GM12874 (cell line): ENCODE data around the gene SCGN.

ENCODE experiments used
- CTCF ChIP-seq: IDR thresholded peaks from 2 replicates; pipeline ENCODE4 v1.5.1; 2011; ENCODE audit warnings: low read depth, mild to moderate bottlenecking, control low read depth, low read length, moderate library complexity; ENCODE audit not compliant: insufficient read depth

The SCGN gene

DNA sequence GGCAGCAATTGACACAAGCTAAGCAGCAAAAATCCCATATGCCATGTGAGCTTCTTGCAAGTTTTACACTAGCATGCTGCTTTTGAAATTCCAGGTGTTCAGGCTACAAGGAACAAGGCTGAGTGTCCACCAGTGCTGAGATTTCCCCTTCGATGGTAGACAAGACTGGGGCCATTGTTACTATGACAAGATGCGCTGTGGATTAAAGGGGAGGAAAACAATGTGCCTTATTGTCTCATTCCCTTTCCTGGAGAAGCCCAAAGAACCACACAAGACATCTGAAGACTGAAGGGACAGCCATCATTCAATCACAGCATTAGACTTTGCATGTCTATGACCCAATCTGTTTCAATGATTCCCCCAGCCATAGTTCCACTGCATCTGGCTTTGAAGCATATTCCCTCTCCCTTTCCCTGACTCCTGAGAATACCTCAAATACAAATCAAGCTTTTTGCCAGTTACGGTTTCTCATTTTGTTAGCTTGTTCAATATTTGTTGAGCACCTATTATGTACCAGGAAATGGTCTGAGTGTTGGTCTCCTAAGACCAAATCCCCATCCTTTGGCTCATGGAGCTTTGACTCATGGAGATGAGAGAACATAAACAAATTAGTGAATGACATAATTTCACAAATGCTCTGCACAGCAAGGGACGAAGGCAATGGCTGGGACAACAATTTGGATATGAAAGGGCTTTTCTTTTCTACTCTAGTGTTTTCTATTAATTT, 23.4 kb upstream of the SCGN start:
- no peak for TF ChIP-seq CTCF

DNA sequence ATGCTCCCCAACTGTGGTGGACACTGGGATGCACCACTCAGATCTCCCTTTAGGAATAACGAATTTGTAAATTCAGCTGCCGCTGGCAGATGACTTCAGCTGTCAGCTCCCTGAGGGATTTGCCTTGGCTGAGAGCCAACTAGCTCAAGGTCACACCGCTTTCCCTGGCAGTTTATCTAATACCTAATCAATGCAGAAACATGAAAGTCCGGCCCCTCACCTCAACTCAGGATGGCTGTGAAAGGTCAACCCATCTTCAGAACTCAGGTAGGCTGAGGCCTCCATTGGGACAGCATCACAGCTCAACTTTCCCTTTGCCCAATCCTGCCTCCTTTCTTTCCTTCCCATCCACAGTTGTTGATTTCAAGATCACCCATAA, 22.8 kb upstream of the SCGN start:
- TF ChIP-seq CTCF: no peak

DNA sequence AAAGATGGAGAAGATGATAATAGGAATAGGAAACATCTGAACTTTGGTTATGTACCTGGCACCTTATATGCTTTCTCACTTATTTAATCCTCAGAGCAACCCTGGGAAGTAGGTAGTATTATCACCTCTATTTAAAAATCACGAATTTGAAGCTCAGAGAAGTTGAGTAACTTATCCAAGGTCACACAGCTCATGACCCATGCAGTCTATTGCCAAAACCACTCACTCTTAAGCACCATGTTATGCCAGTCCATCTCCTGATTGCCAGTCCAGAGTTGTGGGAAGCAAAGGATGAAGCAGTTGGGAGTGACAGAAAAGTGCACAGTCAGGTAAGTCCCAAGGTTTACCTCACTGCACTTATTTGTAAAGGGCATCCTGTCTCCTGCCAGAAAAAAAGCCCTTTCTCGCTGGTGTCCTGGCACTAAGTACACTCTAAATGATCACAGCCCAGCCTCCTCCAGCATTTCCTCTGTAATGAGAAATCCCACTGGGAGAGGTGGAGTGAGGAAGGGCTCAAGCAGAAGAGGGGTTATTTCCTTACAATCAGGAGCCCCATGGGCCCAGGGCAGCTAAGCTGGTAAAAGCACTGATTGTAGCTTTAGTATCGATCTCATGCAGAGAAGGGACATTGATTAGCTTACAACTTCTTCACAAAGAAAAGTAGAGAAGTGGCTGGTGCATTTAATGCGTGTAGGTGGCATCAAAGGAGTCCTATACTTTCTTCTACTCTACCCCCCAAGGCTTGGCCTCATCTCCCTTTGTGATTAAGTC, 21.3 kb upstream of the SCGN start:
- TF ChIP-seq CTCF: no peak

DNA sequence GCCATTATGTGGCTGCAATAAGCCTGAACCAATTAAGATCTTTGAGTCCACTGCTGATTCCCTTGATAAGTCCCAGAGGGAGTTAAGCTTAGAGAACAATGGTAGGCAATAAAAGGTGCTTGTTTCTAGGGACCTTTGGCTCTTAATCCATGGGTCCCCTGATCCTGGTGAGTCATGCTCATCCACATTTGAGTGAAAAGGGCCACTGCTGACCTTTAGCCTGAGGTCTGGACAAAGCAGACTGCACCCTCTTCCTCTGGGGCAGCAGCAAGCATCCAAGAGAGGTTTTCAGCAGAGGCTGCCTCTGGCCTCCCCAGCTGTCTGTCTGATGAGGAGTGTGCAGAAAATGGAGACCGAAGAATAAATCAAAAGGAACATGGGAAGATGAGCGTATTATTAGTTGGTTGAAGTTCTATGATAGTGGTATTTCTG, 16.1 kb upstream of the SCGN start:
- TF ChIP-seq CTCF: no peak

GRCh38 chr6:25637211-25637610, 14.8 kb upstream of the SCGN start:
- no peak for TF ChIP-seq CTCF

DNA sequence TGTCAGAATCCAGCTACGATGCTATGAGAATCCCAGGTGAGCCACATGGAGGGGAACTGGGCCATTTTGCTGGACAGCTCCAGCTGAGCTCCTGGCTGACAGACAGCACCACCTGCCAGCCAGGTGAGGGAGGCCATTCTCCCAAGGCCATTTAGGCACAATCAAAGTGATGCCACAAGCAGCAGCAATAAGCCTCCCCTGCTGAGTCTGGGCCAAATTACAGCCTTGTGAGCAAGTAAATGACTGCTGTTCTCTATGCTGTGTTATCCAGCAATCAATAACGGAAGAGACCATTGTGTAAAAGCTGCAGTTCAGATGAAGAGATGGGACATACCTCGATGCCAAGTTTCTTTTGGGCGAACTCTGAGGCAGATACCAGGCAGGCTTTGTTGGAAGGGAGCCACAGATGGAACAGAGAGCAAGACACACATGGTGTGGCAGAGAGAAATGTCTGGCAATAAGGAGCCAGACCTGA, 14.0 kb upstream of the SCGN start:
- TF ChIP-seq CTCF: no peak

DNA sequence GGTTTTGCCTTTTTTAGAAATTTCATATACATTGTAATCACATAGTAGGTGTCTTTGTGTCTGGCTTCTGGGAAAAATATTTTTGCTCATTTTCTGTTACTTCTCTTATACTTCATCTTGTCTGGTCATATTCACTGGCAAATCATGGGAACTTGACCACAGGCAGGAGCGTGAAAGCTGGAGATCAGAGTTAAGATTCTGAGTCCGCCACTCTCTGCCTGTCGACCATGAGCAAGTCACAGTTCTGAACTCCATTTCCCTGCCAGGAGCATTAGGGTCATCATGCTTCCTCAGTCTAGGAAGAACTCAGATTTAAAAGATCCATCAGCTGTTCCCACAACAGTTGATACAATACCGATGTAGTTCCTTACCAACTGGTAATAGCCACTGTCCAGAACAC, 12.4 kb upstream of the SCGN start:
- no peak for TF ChIP-seq CTCF
